ENCODE measurements around the gene MAP7D3.

MAP7D3 gene

GRCh38 chrX:136228839-136229207, 22.4 kb downstream of the MAP7D3 start:
- Histone ChIP-seq H3K27me3 (ENCODE audit: control insufficient read depth, insufficient read depth, low read length) (no peaks in the 10 kb centered on the region), H3K79me2 (no peaks in the 10 kb centered on the region), H3K36me3 (ENCODE audit: control insufficient read depth, insufficient read depth, low read length) (no peaks in the 10 kb centered on the region), H3K4me2 (ENCODE audit: low read length) (no peak overlapping the region), H3K4me1 (no peaks in the 10 kb centered on the region), H3K9ac (no peak overlapping the region), H3K27ac (no peak overlapping the region), H3K9me3 (ENCODE audit: control insufficient read depth, low read length) (no peaks in the 10 kb centered on the region), H2AFZ (no peak overlapping the region), H3K4me3 (ENCODE audit: low read depth, low read length) (no peak overlapping the region)
- TF ChIP-seq, protein P1, sequence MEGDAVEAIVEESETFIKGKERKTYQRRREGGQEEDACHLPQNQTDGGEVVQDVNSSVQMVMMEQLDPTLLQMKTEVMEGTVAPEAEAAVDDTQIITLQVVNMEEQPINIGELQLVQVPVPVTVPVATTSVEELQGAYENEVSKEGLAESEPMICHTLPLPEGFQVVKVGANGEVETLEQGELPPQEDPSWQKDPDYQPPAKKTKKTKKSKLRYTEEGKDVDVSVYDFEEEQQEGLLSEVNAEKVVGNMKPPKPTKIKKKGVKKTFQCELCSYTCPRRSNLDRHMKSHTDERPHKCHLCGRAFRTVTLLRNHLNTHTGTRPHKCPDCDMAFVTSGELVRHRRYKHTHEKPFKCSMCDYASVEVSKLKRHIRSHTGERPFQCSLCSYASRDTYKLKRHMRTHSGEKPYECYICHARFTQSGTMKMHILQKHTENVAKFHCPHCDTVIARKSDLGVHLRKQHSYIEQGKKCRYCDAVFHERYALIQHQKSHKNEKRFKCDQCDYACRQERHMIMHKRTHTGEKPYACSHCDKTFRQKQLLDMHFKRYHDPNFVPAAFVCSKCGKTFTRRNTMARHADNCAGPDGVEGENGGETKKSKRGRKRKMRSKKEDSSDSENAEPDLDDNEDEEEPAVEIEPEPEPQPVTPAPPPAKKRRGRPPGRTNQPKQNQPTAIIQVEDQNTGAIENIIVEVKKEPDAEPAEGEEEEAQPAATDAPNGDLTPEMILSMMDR (IDR thresholded peaks at IDR 0.05): no peak

DNA sequence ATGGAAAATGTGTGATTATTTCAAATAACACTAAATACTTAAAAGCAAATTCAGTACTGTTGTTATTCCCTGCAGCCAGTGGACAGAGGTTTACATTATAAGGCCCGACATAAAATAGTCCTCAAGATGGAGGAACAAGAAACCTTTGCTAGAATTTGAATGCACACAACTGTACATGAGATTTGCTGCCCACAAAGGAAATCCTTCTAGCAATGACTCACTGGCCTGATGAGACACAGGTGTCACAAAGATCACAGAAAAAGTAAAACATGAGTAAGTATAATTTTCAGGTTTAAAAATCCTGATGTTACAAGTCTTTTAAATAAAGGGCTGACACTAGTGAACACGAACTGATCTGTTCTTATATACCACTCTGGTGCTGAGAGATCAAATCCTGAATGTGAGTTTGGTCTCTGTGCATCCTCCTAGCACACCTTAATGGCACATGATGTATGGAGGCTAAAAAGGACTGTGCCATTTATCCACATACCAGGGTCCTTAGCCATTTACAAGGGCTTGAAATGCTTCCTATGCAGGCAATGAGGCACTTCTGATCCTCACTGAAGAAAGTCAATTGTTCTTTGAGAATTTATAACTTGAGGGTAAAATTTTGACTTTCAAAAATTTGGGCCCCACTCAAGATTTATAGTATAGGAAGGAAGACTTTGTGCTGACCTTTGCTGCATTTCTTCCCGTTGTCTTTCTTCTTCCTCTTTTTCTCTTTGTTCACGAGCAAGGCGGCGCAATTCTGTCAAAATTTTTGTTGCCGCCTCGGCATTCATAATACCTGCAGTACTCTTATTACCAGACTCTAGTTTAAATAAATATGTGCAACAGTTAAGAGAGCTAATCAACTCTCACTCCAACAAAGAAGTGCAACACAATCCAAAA, 23.0 kb downstream of the MAP7D3 start:
- no peaks in the 10 kb centered on the region for H3K27me3 ChIP-seq (ENCODE audit: control insufficient read depth, insufficient read depth, low read length)
- H3K36me3 ChIP-seq (ENCODE audit: control insufficient read depth, insufficient read depth, low read length): no peaks in the 10 kb centered on the region
- TF ChIP-seq, protein P1 (IDR thresholded peaks at IDR 0.05): no peak
- no peak overlapping the region for H3K4me3 ChIP-seq (ENCODE audit: low read depth, low read length)
- H3K4me2 ChIP-seq (ENCODE audit: low read length): no peak overlapping the region
- no peaks in the 10 kb centered on the region for H3K9me3 ChIP-seq (ENCODE audit: control insufficient read depth, low read length)
- no peak overlapping the region for H3K27ac ChIP-seq
- no peak overlapping the region for H2AFZ ChIP-seq
- H3K79me2 ChIP-seq: no peaks in the 10 kb centered on the region
- no peaks in the 10 kb centered on the region for H3K4me1 ChIP-seq
- H3K9ac ChIP-seq: no peak overlapping the region

GRCh38 chrX:136227074-136227473, 24.1 kb downstream of the MAP7D3 start:
- Histone ChIP-seq H2AFZ (no peak overlapping the region), H3K27me3 (ENCODE audit: control insufficient read depth, insufficient read depth, low read length) (no peaks in the 10 kb centered on the region), H3K9me3 (ENCODE audit: control insufficient read depth, low read length) (no peaks in the 10 kb centered on the region), H3K79me2 (no peaks in the 10 kb centered on the region), H3K9ac (no peak overlapping the region), H3K4me1 (no peaks in the 10 kb centered on the region), H3K4me3 (ENCODE audit: low read depth, low read length) (no peak overlapping the region), H3K36me3 (ENCODE audit: control insufficient read depth, insufficient read depth, low read length) (no peaks in the 10 kb centered on the region), H3K4me2 (ENCODE audit: low read length) (no peak overlapping the region), H3K27ac (no peak overlapping the region)
- TF ChIP-seq, protein P1 (IDR thresholded peaks at IDR 0.05): no peak

GRCh38 chrX:136221851-136222513, 29.2 kb downstream of the MAP7D3 start:
- Histone ChIP-seq H2AFZ (no peak overlapping the region), H3K27ac (no peak overlapping the region), H3K9me3 (ENCODE audit: control insufficient read depth, low read length) (no peaks in the 10 kb centered on the region), H3K36me3 (ENCODE audit: control insufficient read depth, insufficient read depth, low read length) (no peaks in the 10 kb centered on the region), H3K4me2 (ENCODE audit: low read length) (no peak overlapping the region), H3K79me2 (no peaks in the 10 kb centered on the region), H3K9ac (no peak overlapping the region), H3K4me3 (ENCODE audit: low read depth, low read length) (no peak overlapping the region), H3K27me3 (ENCODE audit: control insufficient read depth, insufficient read depth, low read length) (no peaks in the 10 kb centered on the region), H3K4me1 (no peaks in the 10 kb centered on the region)
- TF ChIP-seq, protein P1 (IDR thresholded peaks at IDR 0.05): no peak
